ENCODE results near the gene SLC25A10. TPM values are rescaled to one million over a fixed set of nuclear protein-coding genes. Genes with fewer than 3 reads are reported as not detected.

Gene SLC25A10
- 10 to 100 TPM; 30.0 to 42.0 TPM for total RNA-seq
- polyA plus RNA-seq (ENCODE audit: insufficient read depth, low read depth, low replicate concordance) = 51.4 TPM
- long read RNA-seq, donor 1, partial matches to known transcripts = 0 of 4 reads
- long read RNA-seq, donor 1, other reads (novel, unspliced or antisense) = 0 of 4 reads
- long read RNA-seq, donor 2, partial matches to known transcripts = 0 of 2 reads
- long read RNA-seq, donor 2, other reads (novel, unspliced or antisense) = 0 of 2 reads

GRCh38 chr17:81711814-81712467 lies at the start of gene SLC25A10:
TSS of gene SLC25A10 (plus strand) at chr17:81712284. CDS start at chr17:81712427, 143 bp downstream.
- 0 to 2% methylated on average over 14 to 66 of the region's 89 CpGs for WGBS, 2 donors

GRCh38 chr17:81664051-81664470 lies 48.0 kb upstream of the SLC25A10 start:
- Histone ChIP-seq H3K4me1 (peaks cover 8% of the 10 kb centered on the region), H3K27ac (no peak overlapping the region), H3K9me3 (no peaks in the 10 kb centered on the region), H3K27me3 (no peaks in the 10 kb centered on the region), H3K4me3 (no peak overlapping the region), H3K36me3 (ENCODE audit: low read depth, missing control alignments) (no peaks in the 10 kb centered on the region)
- DNase-seq = no peak
- intact Hi-C loops (cut with DNase I; ENCODE audit: low total_unique reads) = no loop called here
- TF ChIP-seq POLR2A (IDR thresholded peaks at IDR 0.05) = no peak
- no peak for TF ChIP-seq CTCF (IDR thresholded peaks at IDR 0.05)
- 90 to 96% methylated on average over 2 to 6 of the region's 7 CpGs for WGBS, 2 donors

More at GRCh38 chr17:81711814-81712467, at the start of gene SLC25A10:
- peak within 1 kb of the TSS in 1 of 2 donors; percentile 24 for H3K27ac ChIP-seq
- intact Hi-C loops (cut with DNase I; ENCODE audit: low total_unique reads) = no loop called here
- H3K4me1 ChIP-seq = peaks cover 30% of the 10 kb centered on the region
- no peaks in the 10 kb centered on the region for H3K27me3 ChIP-seq
- H3K4me3 ChIP-seq = peak within 1 kb of the TSS; percentile 74 to 77
- H3K9me3 ChIP-seq = no peaks in the 10 kb centered on the region
- peak; percentile 70 for DNase-seq
- TF ChIP-seq POLR2A (IDR thresholded peaks at IDR 0.05) (no peak), CTCF (IDR thresholded peaks at IDR 0.05) (peak in 1 of 3 experiments; percentile 18)
- H3K36me3 ChIP-seq (ENCODE audit: low read depth, missing control alignments) = no peaks in the 10 kb centered on the region

- no peak for TF ChIP-seq CTCF (IDR thresholded peaks at IDR 0.05)
- TF ChIP-seq POLR2A (IDR thresholded peaks at IDR 0.05) = no peak
- no peak for DNase-seq
- intact Hi-C loops (cut with DNase I; ENCODE audit: low total_unique reads) = no loop called here
- Histone ChIP-seq H3K9me3 (no peaks in the 10 kb centered on the region), H3K27me3 (no peaks in the 10 kb centered on the region), H3K4me3 (peak overlapping the region; percentile 75 to 92), H3K27ac (peak overlapping the region in 1 of 2 donors; percentile 79), H3K4me1 (peaks cover 8% of the 10 kb centered on the region), H3K36me3 (ENCODE audit: low read depth, missing control alignments) (no peaks in the 10 kb centered on the region)
- 33 to 57% methylated on average over 12 to 30 of the region's 30 CpGs for WGBS, 2 donors
Observed at GRCh38 chr17:81665205-81666091, 46.6 kb upstream of the SLC25A10 start.

- Histone ChIP-seq H3K27ac (peak overlapping the region; percentile 45 to 79), H3K9me3 (no peaks in the 10 kb centered on the region), H3K4me1 (peaks cover 8% of the 10 kb centered on the region), H3K36me3 (ENCODE audit: low read depth, missing control alignments) (no peaks in the 10 kb centered on the region), H3K27me3 (no peaks in the 10 kb centered on the region), H3K4me3 (peak overlapping the region; percentile 75 to 92)
- 0% methylated on average over 6 to 16 of the region's 16 CpGs for WGBS, 2 donors
- DNase-seq = peak; percentile 28
- no peak for TF ChIP-seq POLR2A (IDR thresholded peaks at IDR 0.05)
- no peak for TF ChIP-seq CTCF (IDR thresholded peaks at IDR 0.05)
- intact Hi-C loops (cut with DNase I; ENCODE audit: low total_unique reads) = no loop called here
Observed at GRCh38 chr17:81666092-81666341, 46.1 kb upstream of the SLC25A10 start.

All from testis (tissue), 5 donors.